GM21390 (cell line): Measurements from ENCODE around the gene KTN1.

Experiments
- ATAC-seq: cut with Tn5 transposase; IDR thresholded peaks from one replicate; pipeline ENCODE4 v1.9.1; 2021; ENCODE audit not compliant: unreplicated experiment

Gene KTN1

DNA sequence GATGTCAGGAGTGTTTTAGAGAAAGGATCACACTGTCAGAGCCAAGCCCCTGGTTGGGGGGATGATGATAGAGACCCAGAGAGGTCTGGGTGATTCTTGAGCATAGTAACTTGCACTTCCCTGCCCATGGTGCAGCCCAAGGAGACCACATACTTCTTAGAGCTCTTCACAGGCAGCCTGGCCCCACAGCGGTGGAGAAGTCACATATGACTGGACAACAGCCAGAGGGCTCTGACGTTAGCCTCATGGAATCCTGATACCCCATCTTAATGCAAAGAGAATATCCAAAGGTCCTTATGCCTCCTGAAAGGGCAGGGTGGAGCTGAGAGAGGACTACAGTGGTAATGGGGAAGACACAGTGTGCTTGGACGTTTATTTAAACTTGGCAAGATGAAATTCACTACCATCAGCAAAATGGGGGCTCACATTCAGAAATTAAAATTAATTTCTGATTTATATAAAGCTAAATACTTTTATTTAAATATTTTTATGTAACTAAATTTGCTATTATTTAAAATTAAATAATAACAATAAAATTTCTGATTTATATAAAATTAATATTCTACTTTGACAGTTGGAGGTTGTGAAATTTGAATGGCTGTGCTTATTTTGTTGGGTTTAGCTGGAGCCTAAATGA, 131.3 kb downstream of the KTN1 start:
- ATAC-seq, result no peak

DNA sequence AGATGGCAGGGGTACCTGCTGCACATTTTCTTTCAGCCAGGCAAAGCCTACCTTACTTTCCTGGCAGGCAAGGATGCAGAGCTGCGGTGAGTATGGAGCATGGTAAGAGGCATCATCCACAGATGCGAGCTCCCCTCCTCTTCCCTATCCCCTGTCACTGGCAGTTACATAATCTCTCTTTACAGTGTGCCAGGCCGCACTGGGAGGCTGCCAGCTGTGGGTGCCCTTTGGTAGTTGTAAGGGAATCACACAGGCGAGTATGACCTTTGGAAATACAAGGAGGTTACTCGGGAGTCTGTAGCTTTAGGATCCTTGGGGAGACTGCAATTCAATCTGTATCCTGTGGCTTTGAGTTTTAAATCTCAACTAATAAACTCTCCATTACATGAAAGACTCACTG, 132.5 kb downstream of the KTN1 start:
- no peak for ATAC-seq

DNA sequence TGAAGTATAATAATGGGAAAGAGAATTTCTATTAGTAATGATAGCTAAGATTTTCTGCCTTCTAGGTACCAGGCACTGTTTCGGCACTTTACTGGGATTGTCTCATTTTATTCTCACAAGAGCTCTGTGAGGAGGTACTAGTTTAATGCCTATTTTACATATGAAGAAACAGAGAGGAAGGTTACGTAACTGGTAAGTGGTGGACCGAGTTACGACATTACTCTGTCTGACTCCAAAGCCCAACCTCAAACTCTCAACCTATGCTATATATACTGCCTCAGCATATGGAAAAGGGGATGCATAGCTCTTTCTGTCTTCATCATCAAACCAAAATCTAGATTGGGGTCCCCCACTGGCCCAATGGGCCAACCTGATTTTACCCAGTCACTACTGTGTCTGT, 133.5 kb downstream of the KTN1 start:
- ATAC-seq, result no peak

DNA sequence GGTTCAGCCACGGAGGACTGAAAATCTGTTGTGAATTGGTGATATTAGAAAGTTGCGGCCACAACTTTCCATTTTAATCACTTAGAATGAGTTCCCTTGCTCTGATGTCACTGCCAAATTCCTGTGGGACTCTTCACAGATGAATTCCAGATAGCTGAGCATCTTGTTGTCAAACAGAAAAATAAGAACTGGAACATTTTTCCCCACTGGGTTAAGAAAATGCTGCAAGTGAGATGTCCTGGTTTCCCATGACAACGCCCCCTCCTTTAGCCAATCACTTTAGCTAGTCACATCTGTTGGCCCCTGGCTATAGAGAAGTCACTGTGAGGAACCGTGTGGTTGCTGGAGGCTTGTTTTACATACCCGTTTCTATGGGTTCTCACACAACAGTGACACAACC, 135.9 kb downstream of the KTN1 start:
- ATAC-seq, result peak; percentile 77

DNA sequence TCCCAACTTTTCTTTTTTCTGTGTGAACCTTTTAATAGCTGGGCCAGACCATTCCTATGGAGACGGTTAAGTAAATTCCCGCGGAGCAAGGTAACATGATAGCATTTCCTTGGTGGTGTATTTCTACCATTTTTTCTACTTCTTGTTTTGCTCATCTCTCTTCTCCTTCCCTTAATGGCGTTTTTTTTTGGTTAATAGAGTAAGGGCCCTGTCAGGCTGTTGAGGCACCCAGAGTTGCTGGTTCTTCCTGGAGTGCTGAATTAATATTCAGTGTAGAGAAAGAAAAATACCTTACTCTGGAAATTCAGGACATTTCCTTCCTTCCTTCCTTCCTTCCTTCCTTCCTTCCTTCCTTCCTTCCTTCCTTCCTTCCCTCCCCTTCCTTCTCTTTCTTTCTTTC, 137.6 kb downstream of the KTN1 start:
- ATAC-seq, result no peak

DNA sequence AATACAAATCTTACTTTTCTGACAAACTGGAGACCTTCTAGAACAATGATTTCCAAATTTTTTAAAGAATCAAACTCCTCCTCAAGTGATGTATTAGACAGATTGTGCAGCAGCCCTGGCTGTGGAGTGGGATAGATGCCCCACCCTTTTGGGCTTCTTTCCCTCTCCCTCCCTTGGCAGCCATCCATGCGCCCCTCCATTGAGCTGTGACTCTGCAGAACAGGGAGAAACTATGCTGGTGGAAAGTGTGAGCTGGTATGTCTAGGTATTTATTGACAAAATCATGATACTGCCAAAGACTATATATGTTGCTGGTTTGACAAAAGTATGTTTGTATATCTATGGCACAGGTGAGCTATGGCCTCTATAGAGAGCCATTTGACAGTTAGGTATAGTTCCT, 138.5 kb downstream of the KTN1 start:
- ATAC-seq, result no peak

DNA sequence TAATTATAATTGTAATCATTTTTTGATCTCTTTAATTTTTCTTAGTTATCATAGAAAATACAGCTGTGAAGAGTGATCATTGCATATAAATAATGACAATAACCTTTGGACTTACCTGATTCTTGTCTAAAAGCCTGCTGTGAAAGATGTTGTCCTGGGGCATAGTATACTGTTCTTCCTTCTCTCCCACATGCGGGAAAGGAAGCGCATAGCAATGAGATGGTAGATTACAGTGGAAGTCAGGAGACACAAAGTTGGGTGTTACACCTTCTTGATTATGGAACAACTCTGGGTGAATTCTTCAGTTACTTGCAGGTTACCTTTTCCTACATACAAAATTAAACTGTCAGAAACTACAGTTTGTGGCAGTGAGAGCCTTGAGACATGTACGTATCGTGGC, 140.8 kb downstream of the KTN1 start:
- ATAC-seq, result no peak

DNA sequence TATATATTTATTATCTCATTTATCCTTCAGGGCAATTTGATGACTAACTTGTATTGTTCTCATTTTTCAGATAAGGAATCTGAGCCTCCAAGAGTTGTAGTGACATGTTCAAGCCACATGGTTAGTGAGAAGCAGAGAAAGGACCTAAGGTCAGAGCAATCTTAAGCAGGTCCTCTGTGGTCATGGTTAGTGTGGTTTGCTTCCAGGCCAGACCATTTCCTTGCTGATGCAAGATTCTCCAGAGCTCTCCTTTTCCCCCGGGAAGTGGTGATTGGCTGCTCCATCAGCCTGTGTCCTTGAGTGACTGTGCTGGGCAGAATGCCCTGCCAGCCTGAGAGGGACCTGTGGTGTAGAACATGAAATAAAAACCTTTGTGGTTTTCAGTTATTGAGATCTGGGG, 141.3 kb downstream of the KTN1 start:
- ATAC-seq, result no peak

DNA sequence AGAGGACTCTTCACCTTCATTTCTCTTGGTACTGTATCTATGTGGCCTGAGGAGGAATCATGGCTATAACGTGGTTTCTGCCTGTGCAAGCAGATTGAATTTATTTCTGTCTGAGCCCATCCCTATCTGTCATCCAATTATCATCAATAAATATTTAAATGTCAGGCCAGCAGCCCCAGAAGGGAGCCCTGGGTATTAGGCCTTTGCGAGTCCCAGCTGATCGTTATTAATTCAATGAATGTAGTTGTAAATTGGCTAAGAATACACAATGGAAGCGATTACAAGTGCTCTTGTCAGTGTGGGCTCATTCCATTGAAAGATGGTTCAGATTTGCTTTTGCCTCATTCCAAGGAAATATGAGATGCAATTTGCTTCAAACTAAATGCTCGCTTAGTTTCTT, 142.0 kb downstream of the KTN1 start:
- no peak for ATAC-seq

DNA sequence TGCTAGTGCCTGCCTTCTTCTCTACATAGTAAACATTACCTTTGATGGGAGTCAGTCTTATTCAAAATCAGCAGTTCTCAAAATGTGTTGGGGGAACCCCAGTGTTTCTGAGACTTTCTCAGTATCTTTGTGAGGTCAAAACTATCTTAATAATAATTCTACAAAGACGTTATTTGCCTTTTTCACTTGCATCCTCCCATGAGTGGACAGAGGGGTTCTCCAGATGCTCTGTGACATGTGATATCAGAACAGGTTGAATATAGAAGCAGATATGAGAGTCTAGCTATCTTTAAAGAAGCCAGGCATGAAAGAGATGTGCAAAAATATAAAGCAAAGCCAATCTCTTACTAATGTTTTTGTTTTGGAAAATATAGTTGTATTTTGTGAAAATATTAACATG, 144.7 kb downstream of the KTN1 start:
- peak; percentile 71 for ATAC-seq

DNA sequence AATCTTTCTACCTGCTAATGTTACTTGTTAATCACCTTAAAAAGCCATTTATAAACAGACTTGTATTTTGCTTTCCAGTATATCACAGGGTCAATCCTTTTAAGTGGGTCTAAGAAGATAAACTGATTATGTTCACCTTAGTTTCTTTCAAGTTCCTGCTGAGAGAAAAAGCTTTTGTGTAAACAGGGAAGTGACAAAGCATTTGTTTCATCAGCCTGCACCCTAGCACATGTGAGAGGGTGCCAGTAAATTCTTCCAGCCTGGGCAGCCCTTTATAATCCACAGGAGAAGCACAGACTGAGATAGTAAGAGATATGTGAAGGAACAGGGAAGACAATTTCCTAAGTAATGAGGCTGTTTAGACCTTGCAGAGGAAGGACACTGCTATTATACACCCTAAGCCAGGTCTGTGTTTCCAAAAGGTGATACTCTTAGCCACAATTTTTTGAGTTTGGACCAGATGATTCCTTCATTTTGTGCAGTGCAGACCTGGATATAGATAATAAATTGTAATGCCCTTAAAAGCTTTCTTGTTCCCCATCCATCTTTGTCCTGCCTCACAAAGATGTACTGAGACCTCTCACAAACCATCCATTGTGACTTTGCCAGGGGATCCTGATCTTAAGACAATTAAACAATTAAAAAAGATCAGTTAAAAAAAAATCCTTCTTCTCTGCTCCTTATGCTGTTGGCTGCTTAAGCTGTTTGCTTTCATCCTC, 150.7 kb downstream of the KTN1 start:
- no peak for ATAC-seq

DNA sequence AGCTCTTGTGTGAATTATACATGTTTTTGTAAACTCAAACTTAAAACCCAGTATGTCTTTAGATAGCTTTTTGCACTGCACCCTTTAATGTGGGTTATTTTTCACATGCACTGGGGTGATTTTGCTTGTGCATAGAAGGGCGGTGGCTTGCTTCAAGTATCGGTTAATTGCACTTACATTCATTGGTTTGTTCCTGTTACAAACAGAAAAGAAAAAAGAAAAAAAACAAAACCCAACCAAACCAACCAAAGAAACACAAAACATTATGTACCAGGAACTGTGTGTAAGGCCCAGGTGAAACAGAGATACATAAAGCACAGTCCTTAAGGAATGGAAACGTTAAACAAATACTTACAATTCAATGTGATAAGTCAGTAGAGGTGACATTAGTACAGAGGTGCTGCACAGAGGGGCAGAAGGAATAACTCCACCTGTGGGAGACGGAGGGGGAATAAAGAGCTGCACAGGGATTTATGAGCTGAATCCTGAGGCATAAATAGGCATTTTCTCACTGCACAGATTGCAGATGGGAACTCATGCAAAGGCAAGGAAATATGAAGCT, 151.4 kb downstream of the KTN1 start:
- ATAC-seq, result no peak

DNA sequence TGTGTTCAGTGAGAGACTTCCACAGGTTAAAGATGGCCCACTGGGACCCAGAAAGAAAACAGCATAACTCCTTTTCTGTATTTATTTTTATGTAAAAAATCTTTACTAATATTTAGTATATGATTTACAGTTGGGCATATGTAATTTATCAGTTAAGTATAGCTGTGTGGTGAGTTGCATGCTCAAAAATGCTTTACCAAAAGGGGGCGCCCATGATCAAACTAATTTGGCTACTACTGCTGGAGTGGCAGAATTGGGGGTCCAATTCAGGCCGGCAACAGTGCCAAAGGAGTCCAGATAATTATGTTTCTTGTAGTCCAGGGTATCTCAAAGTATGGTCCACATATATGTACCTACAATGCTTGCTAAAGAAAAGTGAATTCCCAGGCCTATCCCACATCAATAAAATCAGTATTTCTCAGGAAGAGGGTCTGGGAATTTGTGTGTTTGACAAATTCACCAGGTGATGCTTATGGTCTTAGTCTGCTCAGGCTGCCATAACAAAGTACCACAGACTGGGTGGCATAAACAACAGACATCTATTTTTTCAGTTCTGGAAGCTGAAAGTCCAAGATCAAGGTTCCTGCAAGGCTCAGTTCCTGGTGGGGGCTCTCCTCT, 152.0 kb downstream of the KTN1 start:
- no peak for ATAC-seq

DNA sequence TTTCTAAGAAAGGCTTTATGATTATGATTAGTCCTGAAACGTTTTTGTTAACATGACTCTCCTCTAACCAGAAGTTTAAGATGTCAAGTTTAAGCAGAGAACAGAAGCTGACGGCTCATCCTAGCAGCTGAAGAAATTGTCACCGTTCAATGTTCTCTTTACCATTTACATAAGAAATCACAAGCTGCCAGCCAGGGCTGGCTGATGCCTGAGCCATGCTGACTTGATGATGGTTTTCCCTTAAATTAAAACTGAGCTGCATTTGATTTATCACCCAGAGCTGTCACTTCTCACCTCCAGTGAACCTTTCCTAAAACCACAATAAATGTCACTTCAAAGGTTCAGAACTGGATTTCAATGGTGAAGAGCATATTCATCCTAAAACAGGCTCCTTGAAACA, 153.6 kb downstream of the KTN1 start:
- ATAC-seq, result no peak
